Esophagus squamous epithelium (tissue), 4 donors: Measurements from ENCODE around the gene ACACA.
A peak's percentile ranks its signal among the peaks of the same experiment; 100 is the strongest.

Source experiments
- POLR2A ChIP-seq, 4 donors: fragments of 450-650 bp; IDR thresholded peaks; one replicate each; pipeline ENCODE4 v1.6.1; 2017; ENCODE audit warnings: antibody characterized with exemption in 4 of 4, mild to moderate bottlenecking in 4 of 4, moderate library complexity in 3 of 4
- TF ChIP-seq, protein P1 (sequence below), 6 experiments: fragments of 450-650 bp in 4 of 6; fragments of 200-600 bp in 2 of 6; sonication (generic) in 2 of 6; IDR thresholded peaks; one replicate each; pipeline ENCODE4 v1.5.1; 2016 to 2019; ENCODE audit warnings: antibody characterized with exemption in 6 of 6, mild to moderate bottlenecking in 4 of 6, moderate library complexity in 4 of 6

DNA sequence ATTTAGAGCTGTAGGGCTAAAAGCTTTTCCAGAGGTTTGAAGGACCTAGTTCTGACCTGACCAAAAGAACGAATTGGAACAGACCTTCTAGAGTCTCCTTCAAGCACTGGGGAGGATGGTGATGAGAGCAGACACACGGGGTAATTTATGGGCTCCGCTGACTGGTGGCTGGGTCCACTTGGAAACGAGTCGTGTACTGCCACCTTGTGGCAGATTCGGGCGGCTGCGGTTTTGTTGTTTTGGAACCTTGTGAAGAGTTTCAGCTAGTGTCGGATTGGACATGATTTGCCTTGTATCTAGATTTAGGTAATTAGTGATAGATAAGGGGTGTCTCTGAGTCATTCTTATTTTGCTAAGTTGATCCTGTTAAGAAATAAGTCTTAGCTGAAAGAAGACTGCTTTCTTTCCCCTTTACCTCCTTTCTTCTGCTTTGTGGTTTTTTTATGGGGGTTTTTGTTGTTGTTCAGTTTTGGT is 359.0 kb downstream of the ACACA start:
- TF ChIP-seq, protein P1, sequence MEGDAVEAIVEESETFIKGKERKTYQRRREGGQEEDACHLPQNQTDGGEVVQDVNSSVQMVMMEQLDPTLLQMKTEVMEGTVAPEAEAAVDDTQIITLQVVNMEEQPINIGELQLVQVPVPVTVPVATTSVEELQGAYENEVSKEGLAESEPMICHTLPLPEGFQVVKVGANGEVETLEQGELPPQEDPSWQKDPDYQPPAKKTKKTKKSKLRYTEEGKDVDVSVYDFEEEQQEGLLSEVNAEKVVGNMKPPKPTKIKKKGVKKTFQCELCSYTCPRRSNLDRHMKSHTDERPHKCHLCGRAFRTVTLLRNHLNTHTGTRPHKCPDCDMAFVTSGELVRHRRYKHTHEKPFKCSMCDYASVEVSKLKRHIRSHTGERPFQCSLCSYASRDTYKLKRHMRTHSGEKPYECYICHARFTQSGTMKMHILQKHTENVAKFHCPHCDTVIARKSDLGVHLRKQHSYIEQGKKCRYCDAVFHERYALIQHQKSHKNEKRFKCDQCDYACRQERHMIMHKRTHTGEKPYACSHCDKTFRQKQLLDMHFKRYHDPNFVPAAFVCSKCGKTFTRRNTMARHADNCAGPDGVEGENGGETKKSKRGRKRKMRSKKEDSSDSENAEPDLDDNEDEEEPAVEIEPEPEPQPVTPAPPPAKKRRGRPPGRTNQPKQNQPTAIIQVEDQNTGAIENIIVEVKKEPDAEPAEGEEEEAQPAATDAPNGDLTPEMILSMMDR (IDR thresholded peaks at IDR 0.05): peak; percentile 76 to 89 (median 86)
- TF ChIP-seq POLR2A (IDR thresholded peaks at IDR 0.05): no peak
